SIG-M5 (cell line): ENCODE results near the gene TYW3.

Experiments used
- DNase-seq: peaks from one replicate; lab custom pipeline; 2025; lab: John Stamatoyannopoulos, UW

TYW3 gene, protein sequence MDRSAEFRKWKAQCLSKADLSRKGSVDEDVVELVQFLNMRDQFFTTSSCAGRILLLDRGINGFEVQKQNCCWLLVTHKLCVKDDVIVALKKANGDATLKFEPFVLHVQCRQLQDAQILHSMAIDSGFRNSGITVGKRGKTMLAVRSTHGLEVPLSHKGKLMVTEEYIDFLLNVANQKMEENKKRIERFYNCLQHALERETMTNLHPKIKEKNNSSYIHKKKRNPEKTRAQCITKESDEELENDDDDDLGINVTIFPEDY

DNA sequence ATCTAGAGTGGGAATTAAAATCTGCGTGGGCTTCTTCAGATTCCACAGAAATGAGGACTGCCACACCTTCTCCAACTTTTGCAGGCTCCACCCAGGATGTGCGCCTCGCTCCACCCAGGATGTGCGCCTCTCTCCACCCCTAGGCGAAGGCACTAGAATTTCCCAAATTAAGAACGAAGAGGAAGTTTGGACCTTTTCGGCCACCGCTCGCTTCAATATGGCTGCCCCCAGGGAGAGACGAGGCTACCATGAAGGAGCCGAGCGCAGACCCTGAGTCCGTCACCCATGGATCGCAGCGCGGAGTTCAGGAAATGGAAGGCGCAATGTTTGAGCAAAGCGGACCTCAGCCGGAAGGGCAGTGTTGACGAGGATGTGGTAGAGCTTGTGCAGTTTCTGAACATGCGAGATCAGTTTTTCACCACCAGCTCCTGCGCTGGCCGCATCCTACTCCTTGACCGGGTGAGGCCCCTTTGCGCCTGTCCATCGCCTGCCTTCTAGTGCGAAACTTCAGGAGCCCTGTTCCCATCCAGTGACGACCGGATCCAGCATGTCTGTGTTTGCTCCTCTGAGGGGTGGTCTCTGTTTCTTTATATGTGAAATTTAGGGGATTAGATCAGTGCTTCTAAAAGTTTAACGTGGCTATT lies at the start of gene TYW3, which contains the start of gene CRYZ:
TSS of gene TYW3 (plus strand) at position 193 of the 644 bp plus-strand sequence. CDS start at position 286, 93 bp downstream.
TSS of gene CRYZ (minus strand) at position 91 of the 644 bp plus-strand sequence. CDS start 8,229 bp downstream, outside the sequence.
- DNase-seq: peak; percentile 82

DNA sequence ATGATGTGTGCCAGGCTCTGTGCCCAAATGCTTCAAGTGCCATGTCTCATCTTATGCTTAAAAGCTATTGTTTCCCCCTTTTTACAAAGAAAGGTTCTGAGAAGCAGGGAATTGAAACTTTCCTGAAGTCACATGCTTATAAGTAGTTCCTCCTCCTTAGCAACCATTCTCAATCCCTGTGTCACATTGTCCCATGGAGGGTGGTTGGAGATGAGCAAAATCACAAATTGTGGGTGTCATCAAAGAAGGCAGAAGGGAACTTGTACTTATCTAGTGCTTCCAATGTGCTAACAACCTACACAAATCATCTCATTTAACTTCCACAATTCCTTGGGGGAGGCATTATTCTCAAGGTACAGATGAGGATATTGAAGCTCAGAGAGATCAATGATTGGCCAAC lies 49.3 kb upstream of the TYW3 start:
- DNase-seq: no peak

DNA sequence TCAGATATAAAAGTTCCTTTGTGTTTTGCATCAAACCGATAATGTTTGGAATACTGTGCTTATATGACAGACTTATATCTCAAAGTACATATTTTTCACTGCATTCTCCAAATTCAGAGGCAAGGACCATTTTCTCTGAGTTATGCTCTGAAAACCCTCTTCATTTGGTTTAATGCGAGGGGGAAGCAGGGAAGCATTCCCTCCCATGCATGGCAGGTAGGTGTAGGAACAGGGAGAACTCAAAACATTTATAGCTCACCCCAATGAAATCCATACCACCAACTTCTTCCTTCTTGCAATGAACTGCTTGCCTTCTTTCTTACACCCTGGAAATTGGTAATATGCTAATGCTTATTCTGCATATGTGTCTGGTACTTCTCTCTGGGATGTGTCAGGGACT lies 48.7 kb upstream of the TYW3 start:
- no peak for DNase-seq

DNA sequence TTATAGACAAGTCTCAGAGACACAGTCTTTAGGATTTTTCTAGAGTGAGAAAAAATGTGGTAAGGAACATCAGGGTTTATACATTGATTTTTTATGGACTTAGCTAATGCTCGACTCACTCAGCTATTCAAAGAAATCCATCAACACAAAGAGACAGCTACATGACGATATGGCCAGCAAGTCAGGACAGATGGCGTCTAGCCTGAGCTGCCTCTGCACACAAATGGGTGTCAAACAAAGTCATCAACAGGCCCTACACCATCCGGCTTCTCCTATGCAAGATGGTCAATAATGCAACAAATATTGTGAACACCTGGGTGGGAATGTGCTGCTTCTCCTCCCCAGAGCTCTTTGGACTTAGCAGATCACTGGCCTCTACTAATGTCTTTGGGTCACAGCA lies 46.0 kb upstream of the TYW3 start:
- no peak for DNase-seq

DNA sequence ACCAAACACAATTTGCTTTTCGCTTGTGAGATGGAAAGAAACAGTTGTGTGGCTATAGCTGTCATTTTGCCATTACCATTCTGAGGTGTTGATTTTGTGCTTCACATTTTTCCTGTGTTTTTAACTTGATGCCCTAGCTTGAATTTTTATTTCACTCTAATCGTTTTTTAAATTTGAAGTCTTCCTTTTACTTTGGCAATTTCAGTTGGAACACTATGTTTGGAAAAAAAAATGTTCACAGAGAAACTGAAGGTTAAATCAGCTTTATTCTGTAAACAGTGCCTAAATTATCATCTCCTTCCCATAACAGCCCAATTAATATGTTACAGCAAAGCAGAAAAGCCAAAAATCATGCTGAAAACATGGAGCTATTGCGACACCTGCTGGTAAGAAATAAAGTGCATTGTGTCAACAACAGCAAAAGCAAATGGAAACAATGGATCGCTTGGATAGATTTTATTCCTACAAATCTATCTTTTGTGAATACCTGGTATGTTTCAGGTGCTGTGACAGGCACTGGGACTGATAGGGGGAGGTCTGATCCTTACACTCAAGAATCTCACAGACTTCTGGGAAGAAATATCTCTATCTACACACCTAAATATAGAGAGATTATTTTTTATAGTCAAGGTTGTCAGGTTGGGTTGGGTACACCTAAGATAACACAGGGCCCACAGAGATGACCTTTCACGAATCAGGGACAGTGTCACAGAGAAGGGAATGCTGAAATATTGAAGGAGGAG lies 43.2 kb upstream of the TYW3 start:
- no peak for DNase-seq

DNA sequence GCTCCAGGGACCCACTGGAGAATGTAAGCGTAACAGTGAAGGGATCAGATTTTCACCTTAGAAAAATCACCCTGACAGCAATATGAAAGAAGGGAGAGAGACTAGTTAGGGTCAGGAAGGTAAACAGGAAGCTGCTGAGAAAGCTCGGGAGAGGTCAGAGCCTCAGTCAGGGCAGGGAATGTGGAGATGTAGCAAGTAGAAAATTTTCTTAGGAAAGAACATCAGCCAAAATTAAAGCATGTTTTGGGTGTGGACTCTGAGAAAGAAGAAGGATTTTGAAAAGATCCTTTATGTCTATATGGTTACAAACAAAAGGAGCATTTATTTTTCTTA lies 42.6 kb upstream of the TYW3 start:
- no peak for DNase-seq

DNA sequence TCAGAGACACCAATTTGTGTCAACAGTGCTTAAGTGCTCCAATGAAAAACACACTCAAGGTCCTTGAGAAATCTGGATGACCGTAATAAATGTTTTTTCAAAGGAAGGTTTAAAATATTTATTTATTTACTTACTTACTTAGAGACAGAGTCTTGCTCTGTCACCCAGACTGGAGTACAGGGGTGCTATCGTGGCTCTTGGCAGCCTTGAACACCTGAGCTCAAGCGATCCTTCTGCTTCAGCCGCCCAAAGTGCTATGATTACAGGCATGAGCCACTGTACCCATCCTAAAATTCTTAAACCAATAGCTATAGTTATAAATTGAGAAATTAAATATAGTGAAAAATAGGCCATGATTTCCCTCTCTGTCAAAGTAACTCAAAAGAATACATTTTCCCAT lies 42.0 kb upstream of the TYW3 start:
- DNase-seq: no peak

DNA sequence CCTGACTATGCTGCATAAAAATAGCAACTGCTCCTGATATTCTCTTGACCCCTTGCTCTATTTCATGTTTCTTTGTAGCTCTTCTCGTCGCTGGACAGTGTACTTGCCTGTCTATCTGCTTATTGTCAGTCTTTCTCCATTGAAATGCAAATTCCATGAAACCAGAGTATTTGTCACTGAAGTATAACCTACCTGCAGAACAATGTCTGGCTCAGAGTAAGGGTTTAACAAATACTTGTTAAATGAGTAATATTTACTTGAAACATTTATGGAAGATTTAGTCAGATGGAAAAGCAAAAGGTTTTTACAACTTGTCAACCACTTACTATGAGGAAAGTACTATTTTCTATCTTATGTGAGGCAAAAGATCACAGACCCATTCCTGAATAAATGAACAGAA lies 39.5 kb upstream of the TYW3 start:
- DNase-seq: no peak

DNA sequence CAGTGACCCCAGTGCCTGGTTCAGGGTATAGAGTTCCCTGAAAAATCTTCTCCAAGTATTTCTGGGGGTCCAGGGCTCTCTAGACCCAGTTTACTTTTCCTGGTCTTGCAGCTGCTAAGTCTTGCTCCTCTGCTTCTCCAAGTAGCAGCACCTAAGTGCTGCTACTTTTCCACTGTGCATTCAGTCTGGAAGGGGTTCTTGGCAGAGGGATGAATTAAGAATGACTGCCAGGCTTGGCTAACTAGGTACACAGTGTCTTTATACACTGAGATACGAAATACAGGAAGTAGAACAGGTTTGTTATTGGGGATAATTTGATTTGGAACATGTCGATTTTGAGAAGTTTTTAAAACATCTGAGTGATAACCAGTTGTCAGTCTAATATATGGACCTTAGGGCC lies 35.1 kb upstream of the TYW3 start:
- no peak for DNase-seq

DNA sequence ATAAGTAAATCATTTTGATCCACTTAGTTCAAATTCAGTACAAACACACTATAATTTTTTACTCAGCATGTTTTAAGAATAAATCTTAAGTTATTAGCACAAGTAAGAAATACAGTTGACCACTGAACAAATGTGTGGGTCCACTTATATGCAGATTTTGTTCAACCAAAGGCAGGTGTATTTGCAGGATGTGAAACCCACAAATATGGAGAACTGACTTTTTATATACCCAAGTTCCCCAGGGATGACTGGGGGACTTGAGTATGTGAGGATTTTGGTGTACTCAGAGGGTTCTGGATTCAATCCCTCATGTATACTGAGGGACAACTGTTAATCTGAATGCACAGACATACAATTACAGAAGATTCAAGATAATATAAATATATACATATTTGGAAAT lies 33.6 kb upstream of the TYW3 start:
- no peak for DNase-seq

DNA sequence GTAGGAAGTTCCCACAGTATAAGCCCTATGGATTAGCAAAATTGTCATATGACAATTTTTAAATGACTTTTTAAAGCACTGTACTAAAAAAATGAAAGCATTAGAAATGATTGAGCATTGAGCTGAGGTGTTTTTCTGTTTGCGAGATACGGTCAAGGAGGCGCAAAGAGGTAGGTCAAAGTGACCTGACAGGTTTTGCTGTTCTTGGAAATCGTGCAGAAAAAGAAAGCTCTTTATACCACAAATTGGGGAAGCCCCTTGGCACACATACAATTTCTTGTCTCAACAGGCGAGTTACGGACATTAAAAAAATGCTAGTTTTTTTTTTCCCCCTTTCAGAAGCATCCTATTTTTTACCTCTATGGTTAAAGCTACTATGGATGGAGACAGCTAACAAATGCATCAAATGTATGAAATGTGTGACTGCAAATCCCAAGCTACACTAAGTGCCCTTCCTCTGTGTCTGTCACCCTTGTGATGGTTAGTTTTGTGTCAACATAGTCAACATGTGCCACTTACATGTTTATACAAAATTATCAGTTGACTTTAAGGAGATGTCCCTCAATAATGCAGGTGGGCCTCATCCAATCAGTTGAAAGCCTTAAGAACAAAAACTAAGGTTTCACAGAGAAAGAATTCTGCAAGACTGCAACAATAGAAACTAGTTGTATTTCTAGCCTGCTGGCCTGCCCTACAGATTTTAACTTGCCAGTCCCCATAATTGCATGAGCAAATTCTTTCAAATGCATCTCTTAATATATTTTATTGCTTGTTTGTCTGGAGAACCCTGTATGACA lies 29.4 kb upstream of the TYW3 start:
- no peak for DNase-seq

DNA sequence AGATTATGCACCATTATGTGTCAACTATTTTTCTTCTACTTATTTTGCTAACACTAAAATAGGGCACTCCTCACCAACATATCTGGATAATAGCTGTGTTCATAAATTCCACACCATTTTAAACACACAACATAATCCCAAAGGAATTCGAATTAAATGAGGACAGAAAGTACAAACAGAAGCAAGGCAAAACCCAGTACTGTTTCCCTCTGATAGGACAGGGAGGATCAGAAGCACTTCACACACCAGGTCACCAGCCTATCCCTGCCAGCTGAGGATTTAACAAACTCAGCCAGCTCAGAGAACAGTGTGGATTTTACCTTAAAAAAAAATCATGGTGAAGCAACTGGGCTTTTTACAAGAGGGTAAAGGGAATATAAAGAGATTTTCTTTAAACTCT lies 20.1 kb upstream of the TYW3 start:
- no peak for DNase-seq

DNA sequence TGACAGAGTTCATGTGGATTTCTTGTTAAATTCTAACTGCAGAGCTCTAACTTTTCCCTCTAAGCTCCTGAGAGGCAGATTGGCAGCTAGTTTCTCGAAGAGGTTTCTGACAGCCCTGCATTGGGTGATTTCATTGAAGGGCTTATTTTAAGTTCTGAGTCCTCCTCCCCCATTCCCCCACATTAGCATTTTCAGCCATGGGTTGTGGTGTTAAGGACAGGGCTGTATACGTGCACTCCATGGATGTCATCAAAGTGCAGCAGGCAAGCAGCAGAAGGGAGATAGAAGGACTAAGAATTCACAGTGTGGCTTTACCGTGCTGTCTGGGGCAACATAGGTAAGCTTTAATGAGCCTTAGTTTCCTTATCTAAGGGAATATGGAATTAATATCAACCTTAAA lies 19.1 kb upstream of the TYW3 start:
- no peak for DNase-seq

DNA sequence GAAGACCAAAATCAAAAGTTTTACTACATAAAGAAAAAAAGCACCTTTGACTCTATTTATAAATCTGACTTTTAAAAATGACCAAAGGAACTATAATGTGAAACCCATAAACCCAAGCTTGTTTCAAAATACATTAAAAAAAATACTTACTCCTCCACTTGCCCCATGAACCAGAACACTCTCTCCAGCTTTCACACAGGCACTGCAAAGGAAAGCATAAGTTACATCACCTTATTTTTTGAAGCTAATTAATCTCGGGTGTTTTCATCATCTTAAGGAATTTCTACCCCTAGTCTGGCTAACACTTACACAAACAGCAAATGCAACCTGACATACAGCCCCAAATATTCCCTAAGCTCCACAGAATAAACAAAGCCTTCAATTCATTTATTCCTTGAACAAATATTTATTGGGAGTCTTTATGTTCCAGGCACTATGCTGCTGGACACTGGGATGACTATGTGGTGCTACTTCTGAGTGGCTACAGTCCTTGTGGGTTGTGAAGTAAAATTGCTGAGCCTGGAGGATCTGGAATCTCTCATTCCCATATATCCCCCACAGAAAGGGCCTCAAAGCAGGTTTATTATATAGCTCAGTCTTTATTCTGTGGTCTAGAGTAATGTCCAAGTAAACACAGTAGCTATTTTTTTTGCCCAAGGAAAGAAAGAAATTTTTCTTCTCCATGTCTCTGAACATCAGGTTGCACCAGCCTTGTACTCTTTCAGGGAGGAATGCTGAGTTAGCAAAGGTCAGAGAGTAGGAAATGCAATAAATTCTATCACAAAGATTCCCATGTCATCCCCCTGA lies 18.3 kb upstream of the TYW3 start:
- DNase-seq: no peak

DNA sequence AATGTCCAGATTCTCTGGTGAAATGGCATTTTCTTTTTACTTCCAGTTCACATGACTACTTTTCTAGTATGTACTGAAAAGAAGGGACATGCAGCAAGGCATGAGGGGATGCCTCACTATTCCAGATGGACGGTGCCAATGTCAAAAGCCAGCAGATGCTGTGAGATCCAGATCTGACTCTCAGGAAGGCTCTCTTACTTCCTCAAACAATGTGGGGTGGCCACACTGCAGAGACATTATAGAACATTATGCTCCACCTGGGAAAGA lies 17.8 kb upstream of the TYW3 start:
- no peak for DNase-seq

DNA sequence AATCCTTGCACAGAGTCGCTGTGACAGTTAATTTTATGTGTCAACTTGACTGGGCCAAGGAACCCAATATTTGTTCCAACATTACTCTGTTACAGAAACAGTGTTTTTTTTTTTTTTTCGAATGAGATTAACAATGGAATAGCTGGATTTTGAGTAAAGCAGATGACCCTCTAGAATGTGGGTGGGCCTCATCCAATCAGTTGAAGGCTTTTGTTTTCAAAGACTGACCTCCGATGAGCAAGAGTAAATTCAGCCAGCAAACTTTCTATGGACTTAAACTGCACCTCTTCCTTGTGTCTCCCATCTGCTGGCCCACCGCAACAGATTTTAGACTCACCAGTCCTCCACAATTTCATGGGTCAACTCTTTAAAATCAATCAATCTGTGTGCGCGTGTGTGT lies 17.1 kb upstream of the TYW3 start:
- DNase-seq: no peak

DNA sequence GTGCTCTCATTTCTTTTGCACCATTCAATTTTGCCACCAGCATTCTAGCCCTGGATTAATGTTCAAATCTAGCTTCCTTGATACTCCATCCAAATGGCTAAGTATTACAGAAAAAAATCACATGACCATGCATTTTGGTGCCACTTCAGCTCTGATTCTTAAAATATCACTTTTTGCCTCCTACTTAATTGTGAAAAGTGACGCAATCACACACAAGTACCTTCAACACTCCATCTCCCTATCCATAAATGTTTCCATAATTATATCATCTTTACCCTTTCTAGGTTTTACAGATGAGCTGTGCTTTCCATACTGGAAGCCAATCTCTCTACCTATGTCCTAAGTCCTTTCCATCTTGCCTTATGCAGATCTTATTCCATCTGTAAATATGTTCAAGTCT lies 16.1 kb upstream of the TYW3 start:
- DNase-seq: no peak

DNA sequence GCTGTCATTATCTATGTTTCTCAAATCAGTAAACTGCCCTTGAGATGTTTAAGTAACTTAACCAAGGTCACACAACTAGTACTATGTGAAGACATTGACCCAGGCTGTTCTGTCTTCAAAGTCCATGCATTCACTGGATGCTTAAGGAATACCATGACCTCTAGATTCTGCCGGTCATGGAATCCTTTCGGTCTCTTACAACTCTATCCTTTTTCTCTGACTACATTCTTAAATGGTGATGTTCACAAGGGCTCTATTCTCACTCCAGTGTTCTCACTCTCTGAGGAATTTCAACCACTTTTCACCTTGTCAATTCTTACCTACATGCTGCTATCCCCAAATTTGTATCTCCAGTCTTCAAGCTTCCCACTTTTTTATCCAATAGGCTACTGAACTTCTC lies 15.3 kb upstream of the TYW3 start:
- DNase-seq: no peak

DNA sequence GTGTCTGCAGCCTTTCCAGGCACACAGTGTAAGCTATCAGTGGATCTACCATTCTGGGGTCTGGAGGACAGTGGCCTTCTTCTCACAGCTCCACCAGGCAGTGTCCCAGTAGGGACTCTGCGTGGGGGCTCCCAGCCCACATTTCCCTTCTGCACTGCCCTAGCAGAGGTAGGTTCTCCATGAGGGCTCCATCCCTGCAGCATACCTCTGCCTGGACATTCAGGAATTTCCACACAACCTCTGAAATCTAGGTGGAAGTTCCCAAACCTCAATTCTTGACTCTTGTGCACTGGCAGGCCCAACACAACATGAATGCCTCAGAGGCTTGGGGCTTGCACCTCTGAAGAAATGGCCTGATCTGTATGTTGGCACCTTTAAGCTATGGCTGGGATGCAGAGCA lies 6.9 kb upstream of the TYW3 start:
- DNase-seq: no peak

DNA sequence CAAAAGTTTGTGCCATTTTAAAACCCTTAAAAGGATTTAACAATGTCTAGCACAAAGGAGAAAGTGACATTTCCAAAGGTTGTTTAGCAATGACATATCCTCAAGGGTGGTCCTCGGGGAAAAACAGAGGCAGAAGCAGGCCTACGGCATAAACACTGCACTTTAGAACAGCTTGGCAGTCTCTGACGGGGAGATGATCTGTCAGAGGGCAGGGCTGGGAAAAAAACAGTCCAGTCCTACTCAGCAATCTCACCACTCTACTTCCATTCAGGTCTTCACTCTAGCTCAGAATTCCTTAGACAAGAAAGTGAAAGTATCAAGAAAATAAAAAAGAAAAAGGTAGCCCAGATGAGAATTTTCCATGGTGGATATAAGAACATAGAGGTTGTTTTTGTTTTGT lies 4.2 kb upstream of the TYW3 start:
- no peak for DNase-seq

DNA sequence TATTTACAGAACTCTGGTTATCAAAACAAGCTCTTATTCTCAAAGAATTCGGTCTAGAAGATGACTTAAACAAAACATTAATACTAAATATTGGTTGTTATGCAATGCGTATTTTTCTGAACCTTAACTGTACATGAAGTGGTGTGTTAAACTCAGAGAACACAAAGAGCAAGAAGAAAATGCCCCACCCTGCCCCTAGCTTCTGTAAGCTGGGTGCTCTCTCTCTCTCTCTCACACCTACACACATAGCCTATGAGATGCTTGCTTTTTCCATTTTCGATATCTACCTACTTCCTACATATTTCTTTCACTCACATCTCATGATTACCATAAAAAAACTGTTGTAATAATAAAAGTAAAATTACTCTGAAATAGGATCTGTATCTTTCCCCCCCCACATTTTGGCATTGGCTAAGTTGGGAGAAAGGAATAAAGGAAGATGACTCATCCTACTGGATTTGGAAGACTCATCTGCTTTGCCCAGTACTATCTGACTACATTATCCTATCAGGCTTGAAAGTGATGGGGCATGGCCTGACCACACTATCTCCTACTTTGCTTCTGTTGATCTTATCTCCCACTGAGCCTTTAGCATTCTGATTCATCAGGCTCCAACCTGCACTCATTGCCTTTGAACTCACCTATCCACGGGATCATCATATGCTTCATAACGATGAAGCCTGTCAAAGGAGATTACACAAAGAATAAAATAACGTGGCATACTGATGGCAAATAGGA lies 3.0 kb upstream of the TYW3 start:
- DNase-seq: no peak
